A673 (cell line): ENCODE results near the gene CDT1.

Source experiments
- EZH2 ChIP-seq: fragments of 200-600 bp; sonication (generic); IDR thresholded peaks from 2 replicates; pipeline ENCODE4 v1.6.1; 2017; ENCODE audit warnings: borderline replicate concordance, low read depth, mild to moderate bottlenecking, mixed read lengths, antibody characterized with exemption, low read length; ENCODE audit not compliant: poor library complexity, severe bottlenecking
- TF ChIP-seq, protein P1 (sequence below): fragments of 300-800, 200-600 bp; sonication (generic); conservative IDR thresholded peaks from 2 replicates; pipeline ENCODE4 v1.5.1; 2017; ENCODE audit warnings: low read depth, mild to moderate bottlenecking, antibody characterized with exemption, low read length, moderate library complexity, mixed read lengths

DNA sequence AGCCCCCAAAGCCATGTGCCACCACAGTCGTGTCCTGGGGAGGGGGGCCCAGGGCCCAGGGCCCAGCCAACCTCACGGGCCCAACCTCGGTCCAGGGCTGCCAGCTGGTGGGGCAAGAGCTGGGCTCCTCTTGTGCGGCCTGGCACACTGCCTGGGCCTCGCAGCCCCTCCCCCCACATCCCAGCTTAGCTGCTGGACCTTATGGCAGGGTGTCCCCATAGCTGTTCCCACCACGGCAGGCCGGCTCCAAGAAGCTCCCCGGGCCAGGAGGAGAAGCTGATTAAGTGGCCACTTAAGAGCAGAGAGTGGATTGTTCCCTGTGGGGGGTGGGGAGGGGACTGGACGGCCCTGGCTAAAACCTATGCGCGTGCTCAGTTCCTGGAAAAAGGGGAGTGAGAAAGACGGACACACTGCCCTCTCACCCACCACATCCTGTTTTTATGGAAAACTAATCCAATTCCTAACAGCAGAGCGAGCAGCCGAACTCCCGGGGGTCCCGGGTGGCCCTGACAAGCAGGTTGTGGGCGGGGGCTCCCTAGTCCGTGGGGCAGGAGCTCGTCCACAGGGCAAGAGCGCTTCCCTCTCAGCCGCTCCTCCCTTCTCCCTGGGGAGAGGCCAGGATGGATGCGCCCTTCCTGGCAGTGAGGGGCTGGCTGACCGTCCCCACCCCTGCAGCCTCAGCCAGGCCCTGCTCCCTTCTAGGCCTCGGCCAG is 35.4 kb upstream of the CDT1 start:
- TF ChIP-seq, protein P1, sequence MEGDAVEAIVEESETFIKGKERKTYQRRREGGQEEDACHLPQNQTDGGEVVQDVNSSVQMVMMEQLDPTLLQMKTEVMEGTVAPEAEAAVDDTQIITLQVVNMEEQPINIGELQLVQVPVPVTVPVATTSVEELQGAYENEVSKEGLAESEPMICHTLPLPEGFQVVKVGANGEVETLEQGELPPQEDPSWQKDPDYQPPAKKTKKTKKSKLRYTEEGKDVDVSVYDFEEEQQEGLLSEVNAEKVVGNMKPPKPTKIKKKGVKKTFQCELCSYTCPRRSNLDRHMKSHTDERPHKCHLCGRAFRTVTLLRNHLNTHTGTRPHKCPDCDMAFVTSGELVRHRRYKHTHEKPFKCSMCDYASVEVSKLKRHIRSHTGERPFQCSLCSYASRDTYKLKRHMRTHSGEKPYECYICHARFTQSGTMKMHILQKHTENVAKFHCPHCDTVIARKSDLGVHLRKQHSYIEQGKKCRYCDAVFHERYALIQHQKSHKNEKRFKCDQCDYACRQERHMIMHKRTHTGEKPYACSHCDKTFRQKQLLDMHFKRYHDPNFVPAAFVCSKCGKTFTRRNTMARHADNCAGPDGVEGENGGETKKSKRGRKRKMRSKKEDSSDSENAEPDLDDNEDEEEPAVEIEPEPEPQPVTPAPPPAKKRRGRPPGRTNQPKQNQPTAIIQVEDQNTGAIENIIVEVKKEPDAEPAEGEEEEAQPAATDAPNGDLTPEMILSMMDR, result no peak
- TF ChIP-seq EZH2, result no peak
